ENCODE results near the gene MAGI2. TPM values are rescaled to one million over a fixed set of nuclear protein-coding genes. Genes with fewer than 3 reads are reported as not detected.

MAGI2 gene
- total RNA-seq, 4 donors from 2014 or later: 0.98 to 4.8 (median 2.5) TPM

GRCh38 chr7:78900806-78901205 is 552.7 kb downstream of the MAGI2 start:
- Histone ChIP-seq H3K27ac (no peak overlapping the region), H3K9me3 (peaks cover 4% of the 10 kb centered on the region), H3K36me3 (no peaks in the 10 kb centered on the region), H3K27me3 (no peaks in the 10 kb centered on the region), H3K4me3 (no peak overlapping the region), H3K4me1 (no peaks in the 10 kb centered on the region)
- no peak for DNase-seq (ENCODE audit: low spot score in 2 of 2)
- no peak for TF ChIP-seq POLR2A (IDR thresholded peaks at IDR 0.05)
- no peak for TF ChIP-seq POLR2AphosphoS5 (IDR thresholded peaks at IDR 0.05)
- no peak for TF ChIP-seq CTCF (IDR thresholded peaks at IDR 0.05)
- TF ChIP-seq EP300 (IDR thresholded peaks at IDR 0.05): no peak
- WGBS: 93% methylated on average over 2 of the region's 2 CpGs

DNA sequence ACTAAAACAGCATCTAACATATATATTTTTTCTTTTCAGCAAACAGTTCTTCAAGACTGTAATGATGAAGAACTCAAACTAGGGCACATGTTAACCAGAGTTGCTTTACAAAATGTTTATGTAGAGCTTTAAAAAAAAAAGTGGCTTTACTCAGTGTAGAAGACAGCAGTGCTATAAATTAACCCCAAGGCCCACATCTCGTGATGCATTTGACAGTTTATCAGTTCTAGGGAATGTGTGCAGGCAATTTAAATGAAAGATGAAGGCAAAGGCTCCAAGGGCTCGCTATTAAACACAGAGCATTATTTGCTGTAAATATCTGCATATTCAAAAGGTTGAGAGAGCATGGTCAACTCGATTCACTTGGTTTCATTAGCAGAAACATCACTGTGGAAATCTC is 558.1 kb downstream of the MAGI2 start:
- no peaks in the 10 kb centered on the region for H3K4me1 ChIP-seq
- peaks cover 4% of the 10 kb centered on the region for H3K9me3 ChIP-seq
- H3K4me3 ChIP-seq: no peak overlapping the region
- TF ChIP-seq CTCF (IDR thresholded peaks at IDR 0.05): no peak
- TF ChIP-seq POLR2AphosphoS5 (IDR thresholded peaks at IDR 0.05): no peak
- no peak for TF ChIP-seq EP300 (IDR thresholded peaks at IDR 0.05)
- no peak for TF ChIP-seq POLR2A (IDR thresholded peaks at IDR 0.05)
- no peaks in the 10 kb centered on the region for H3K27me3 ChIP-seq
- WGBS: 37% methylated on average over 3 of the region's 3 CpGs
- H3K36me3 ChIP-seq: no peaks in the 10 kb centered on the region
- no peak overlapping the region for H3K27ac ChIP-seq
- DNase-seq (ENCODE audit: low spot score in 2 of 2): no peak

GRCh38 chr7:78879206-78879605 is 574.3 kb downstream of the MAGI2 start:
- Histone ChIP-seq H3K4me3 (no peak overlapping the region), H3K4me1 (no peaks in the 10 kb centered on the region), H3K36me3 (no peaks in the 10 kb centered on the region), H3K9me3 (peaks cover 13% of the 10 kb centered on the region), H3K27me3 (no peaks in the 10 kb centered on the region), H3K27ac (no peak overlapping the region)
- TF ChIP-seq POLR2A (IDR thresholded peaks at IDR 0.05) (no peak), EP300 (IDR thresholded peaks at IDR 0.05) (no peak), POLR2AphosphoS5 (IDR thresholded peaks at IDR 0.05) (no peak), CTCF (IDR thresholded peaks at IDR 0.05) (no peak)
- DNase-seq (ENCODE audit: low spot score in 2 of 2): no peak
- WGBS: 90% methylated on average over 1 of the region's 1 CpG

- no peaks in the 10 kb centered on the region for H3K4me1 ChIP-seq
- WGBS: 75% methylated on average over 5 of the region's 5 CpGs
- TF ChIP-seq POLR2A (IDR thresholded peaks at IDR 0.05) (no peak), CTCF (IDR thresholded peaks at IDR 0.05) (no peak), POLR2AphosphoS5 (IDR thresholded peaks at IDR 0.05) (no peak), EP300 (IDR thresholded peaks at IDR 0.05) (no peak)
- DNase-seq (ENCODE audit: low spot score in 2 of 2): no peak
- H3K27ac ChIP-seq: no peak overlapping the region
- no peaks in the 10 kb centered on the region for H3K27me3 ChIP-seq
- no peaks in the 10 kb centered on the region for H3K9me3 ChIP-seq
- no peak overlapping the region for H3K4me3 ChIP-seq
- no peaks in the 10 kb centered on the region for H3K36me3 ChIP-seq
Observed at GRCh38 chr7:78873117-78873516, 580.4 kb downstream of the MAGI2 start.

GRCh38 chr7:78864339-78864738 is 589.1 kb downstream of the MAGI2 start:
- H3K4me1 ChIP-seq: no peaks in the 10 kb centered on the region
- H3K4me3 ChIP-seq: no peak overlapping the region
- TF ChIP-seq POLR2AphosphoS5 (IDR thresholded peaks at IDR 0.05): no peak
- TF ChIP-seq POLR2A (IDR thresholded peaks at IDR 0.05): no peak
- TF ChIP-seq EP300 (IDR thresholded peaks at IDR 0.05): no peak
- no peak for TF ChIP-seq CTCF (IDR thresholded peaks at IDR 0.05)
- no peak for DNase-seq (ENCODE audit: low spot score in 2 of 2)
- H3K9me3 ChIP-seq: no peaks in the 10 kb centered on the region
- no peaks in the 10 kb centered on the region for H3K27me3 ChIP-seq
- no peaks in the 10 kb centered on the region for H3K36me3 ChIP-seq
- no peak overlapping the region for H3K27ac ChIP-seq

All from suprapubic skin (tissue), 4 donors.